Naive thymus-derived CD8-positive, alpha-beta T cell (primary cell): Measurements from ENCODE around the gene VEZT. TPM values are rescaled to one million over a fixed set of nuclear protein-coding genes. Genes with fewer than 3 reads are reported as not detected.

ENCODE experiments used
- ATAC-seq, 2 donors: fragments of 150-1000 bp; cut with Tn5 transposase in 1 of 2; sonication (Bioruptor Pico), chemical (Tn5 transposase) in 1 of 2; 1 replicate in 1 of 2; 2 replicates in 1 of 2; pipeline ENCODE4 v1.10.0; 2021; ENCODE audit warnings: mild to moderate bottlenecking in 2 of 2, moderate library complexity in 2 of 2
- POLR2A ChIA-PET: fragments of 350-600 bp; sonication (Branson Sonifier 250); formaldehyde crosslinking; loops from one replicate; lab custom pipeline; 2021; ENCODE audit warnings: antibody characterized with exemption; lab: Charles Lee
- DNase-seq, 10 donors: peaks; one replicate each; pipeline versions ENCODE4 v3.0.0 to v3.0.0-alpha.2; 2020 to 2022
- H3K27ac Mint-ChIP-seq, 10 donors: one replicate each; pipeline ENCODE4 v1.8.0; 2020 to 2022; ENCODE audit warnings: mild to moderate bottlenecking in 10 of 10, mixed read lengths in 10 of 10, moderate library complexity in 4 of 10, inconsistent platforms in 1 of 10
- H3K27me3 Mint-ChIP-seq, 5 donors: one replicate each; pipeline ENCODE4 v1.8.0; 2021 to 2022; ENCODE audit warnings: mixed read lengths in 5 of 5
- H3K36me3 Mint-ChIP-seq, 3 donors: one replicate each; pipeline ENCODE4 v1.8.0; 2020 to 2022; ENCODE audit warnings: mixed read lengths in 3 of 3, mild to moderate bottlenecking in 2 of 3, inconsistent platforms in 1 of 3
- H3K4me1 Mint-ChIP-seq, 4 donors: one replicate each; pipeline ENCODE4 v1.8.0; 2021 to 2022; ENCODE audit warnings: mixed read lengths in 4 of 4
- H3K4me3 Mint-ChIP-seq, 10 donors: one replicate each; pipeline ENCODE4 v1.8.0; 2020 to 2022; ENCODE audit warnings: mild to moderate bottlenecking in 10 of 10, mixed read lengths in 10 of 10, moderate library complexity in 6 of 10, inconsistent platforms in 1 of 10
- H3K9me3 Mint-ChIP-seq, 9 donors: one replicate each; pipeline ENCODE4 v1.8.0; 2020 to 2022; ENCODE audit warnings: mixed read lengths in 9 of 9, mild to moderate bottlenecking in 3 of 9, inconsistent platforms in 1 of 9, moderate library complexity in 1 of 9
- polyA plus RNA-seq, 3 donors: library from polyadenylated mRNA; unstranded; fragments of 300-500 nt; fragmentation: Illumina TruSeq; gene quantifications; one replicate each; pipeline ENCODE4 v1.2.3, GENCODE V29; 2021
- total RNA-seq, 8 experiments: library from RNA in 2 of 8; stranded (reverse) in 2 of 8; gene quantifications; one replicate each; pipeline ENCODE4 v1.2.3 and lab custom pipeline; 2021 to 2026

Gene VEZT
- total and polyA plus RNA-seq, 5 experiments from 2014 or later, result 17.4 to 44.8 (median 22.7) TPM

DNA sequence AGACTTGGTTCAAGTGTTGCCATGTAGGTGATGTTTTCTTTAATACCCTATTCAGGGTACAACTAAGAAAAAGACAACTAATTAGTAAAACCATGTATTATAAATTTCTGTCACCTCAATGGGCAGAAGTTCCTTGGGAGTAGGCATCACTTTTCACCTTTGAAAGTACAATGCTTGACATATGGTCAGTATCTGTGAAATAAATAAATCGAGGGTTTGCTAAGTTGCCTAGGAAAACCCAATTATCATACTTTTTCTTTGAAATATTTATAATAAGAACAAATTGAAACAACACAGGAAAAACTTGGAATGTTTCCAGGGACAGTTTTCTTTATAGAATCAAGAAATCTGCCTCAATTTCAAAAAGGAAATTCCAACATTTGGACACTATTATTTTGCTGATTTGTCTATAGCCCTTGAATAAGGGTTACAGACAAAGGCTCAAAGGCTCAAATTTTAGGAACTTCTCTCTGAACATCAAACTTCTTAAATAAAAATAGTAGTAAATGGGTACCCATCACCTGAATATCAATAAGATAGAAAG lies 14.0 kb upstream of the VEZT start:
- H3K9me3 Mint-ChIP-seq, result no peaks in the 10 kb centered on the region
- DNase-seq (no peak), ATAC-seq (no peak)
- peaks cover 6 to 21% (median 13%) of the 10 kb centered on the region in 4 donors for H3K4me1 Mint-ChIP-seq
- POLR2A ChIA-PET, result no interaction called here
- no peaks in the 10 kb centered on the region for H3K27me3 Mint-ChIP-seq
- no peak overlapping the region for H3K27ac Mint-ChIP-seq
- no peak overlapping the region for H3K4me3 Mint-ChIP-seq
- H3K36me3 Mint-ChIP-seq, result no peaks in the 10 kb centered on the region

DNA sequence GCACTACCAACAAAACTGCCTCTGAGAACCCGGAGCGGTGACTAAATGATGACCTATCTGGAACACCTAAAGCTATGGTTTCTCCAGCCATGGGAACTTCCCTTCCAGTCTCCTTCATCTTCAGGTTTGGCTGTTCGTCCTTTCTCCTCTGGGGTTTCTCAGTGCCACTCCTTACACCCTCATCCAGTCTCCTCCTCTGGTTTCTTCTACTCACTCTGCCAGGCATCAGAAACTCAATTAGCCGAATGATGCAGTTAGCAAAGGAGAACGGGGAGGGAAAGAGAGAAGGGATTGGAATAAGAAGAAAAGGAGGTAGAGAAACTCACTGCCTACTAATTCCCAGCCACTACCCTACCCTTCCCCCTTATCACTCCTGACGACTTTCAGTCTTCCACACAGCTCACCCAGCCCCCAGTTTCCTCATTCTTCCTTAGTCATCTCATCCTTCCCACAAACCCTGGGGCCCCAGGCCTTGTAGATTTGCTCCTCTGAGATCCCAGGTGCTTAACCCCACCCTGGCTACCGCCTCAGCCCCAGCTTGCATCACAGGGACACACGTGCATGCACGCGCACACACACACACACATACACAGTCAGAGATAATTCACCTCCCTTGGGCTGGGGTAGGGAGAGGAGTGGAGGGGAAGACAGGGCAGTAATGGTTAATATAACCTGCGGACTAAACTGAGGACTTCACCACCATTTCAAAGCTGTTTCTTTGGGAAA lies 13.3 kb upstream of the VEZT start:
- no peaks in the 10 kb centered on the region for H3K9me3 Mint-ChIP-seq
- POLR2A ChIA-PET, result no interaction called here
- H3K27ac Mint-ChIP-seq, result peak overlapping the region in 1 of 10 donors; percentile 6
- no peak for DNase-seq
- peaks cover 6 to 21% (median 13%) of the 10 kb centered on the region in 4 donors for H3K4me1 Mint-ChIP-seq
- no peak for ATAC-seq
- H3K27me3 Mint-ChIP-seq, result no peaks in the 10 kb centered on the region
- H3K36me3 Mint-ChIP-seq, result no peaks in the 10 kb centered on the region
- peak overlapping the region in 1 of 10 donors; percentile 46 for H3K4me3 Mint-ChIP-seq

DNA sequence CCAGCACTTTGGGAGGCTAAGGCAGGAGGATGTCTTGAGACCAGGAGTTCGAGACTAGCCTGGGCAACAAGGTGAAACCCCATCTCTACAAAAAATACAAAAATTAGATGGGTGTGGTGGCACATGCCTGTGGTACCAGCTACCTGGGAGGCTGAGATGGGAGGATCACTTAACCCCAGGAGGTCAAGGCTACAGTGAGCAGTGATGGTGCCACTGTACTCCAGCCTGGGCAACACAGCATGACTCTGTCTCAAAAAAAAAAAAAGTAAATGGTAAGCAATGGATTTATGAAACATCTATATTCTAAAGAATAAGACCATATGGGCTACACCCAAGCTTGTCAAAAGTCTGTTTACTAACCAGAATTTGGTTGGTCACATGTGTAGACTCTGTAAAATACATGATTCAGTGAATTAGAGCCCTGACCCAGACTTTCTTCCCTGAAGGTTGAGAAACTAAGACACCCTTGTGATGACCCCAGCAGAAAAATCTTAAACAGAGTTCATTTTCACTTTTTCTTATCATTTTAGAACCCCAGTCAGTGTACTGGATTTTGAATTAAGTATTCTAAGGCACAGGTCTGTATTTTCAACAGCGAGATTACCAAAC lies 12.5 kb upstream of the VEZT start:
- peaks cover 6 to 21% (median 13%) of the 10 kb centered on the region in 4 donors for H3K4me1 Mint-ChIP-seq
- no peak overlapping the region for H3K4me3 Mint-ChIP-seq
- no peak overlapping the region for H3K27ac Mint-ChIP-seq
- no peaks in the 10 kb centered on the region for H3K9me3 Mint-ChIP-seq
- ATAC-seq, result no peak
- H3K36me3 Mint-ChIP-seq, result no peaks in the 10 kb centered on the region
- peaks cover 0 to 2% (median 0%) of the 10 kb centered on the region in 5 donors for H3K27me3 Mint-ChIP-seq
- POLR2A ChIA-PET, result no interaction called here
- DNase-seq, result no peak

DNA sequence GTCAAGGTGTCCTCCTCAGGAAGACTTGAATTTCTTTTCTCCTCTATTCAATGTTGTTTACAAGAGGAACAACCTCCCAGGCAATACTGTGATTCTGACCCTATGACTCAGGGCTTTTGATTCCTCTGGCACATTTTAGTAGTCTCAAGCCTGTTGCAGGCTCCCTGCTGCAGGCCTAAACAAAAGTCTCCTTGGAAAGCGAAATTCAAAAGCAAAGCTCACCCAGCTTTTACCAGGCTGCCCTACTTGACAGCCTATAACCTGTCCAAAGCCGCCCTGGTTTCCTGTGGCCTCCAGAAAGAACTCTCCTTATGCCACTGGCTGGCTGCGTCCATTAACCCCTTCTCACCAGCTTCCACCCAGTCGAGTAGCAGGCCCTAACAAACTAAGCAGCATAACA lies 11.9 kb upstream of the VEZT start:
- no peaks in the 10 kb centered on the region for H3K9me3 Mint-ChIP-seq
- POLR2A ChIA-PET, result no interaction called here
- H3K4me1 Mint-ChIP-seq, result peaks cover 6 to 21% (median 13%) of the 10 kb centered on the region in 4 donors
- H3K27ac Mint-ChIP-seq, result peak overlapping the region in 1 of 10 donors; percentile 75
- H3K27me3 Mint-ChIP-seq, result peaks cover 0 to 2% (median 0%) of the 10 kb centered on the region in 5 donors
- no peak overlapping the region for H3K4me3 Mint-ChIP-seq
- ATAC-seq (no peak), DNase-seq (no peak)
- H3K36me3 Mint-ChIP-seq, result no peaks in the 10 kb centered on the region

GRCh38 chr12:95206916-95207315 lies 10.7 kb upstream of the VEZT start:
- no peak for ATAC-seq
- Mint-ChIP-seq H3K27ac (no peak overlapping the region), H3K27me3 (peaks cover 0 to 2% (median 0%) of the 10 kb centered on the region in 5 donors), H3K9me3 (no peaks in the 10 kb centered on the region), H3K4me1 (peaks cover 6 to 17% (median 10%) of the 10 kb centered on the region in 4 donors), H3K36me3 (no peaks in the 10 kb centered on the region), H3K4me3 (no peak overlapping the region)
- no peak for DNase-seq
- POLR2A ChIA-PET, result interaction anchor here (1.6 kb wide), 1 partner anchor 10 kb away, joined by 3 read pairs; the partner anchor contains the start of genes FGD6 and VEZT

- DNase-seq (no peak), ATAC-seq (no peak)
- no peak overlapping the region for H3K27ac Mint-ChIP-seq
- POLR2A ChIA-PET, result interaction anchor here (1.6 kb wide), 1 partner anchor 10 kb away, joined by 3 read pairs; the partner anchor contains the start of genes FGD6 and VEZT
- no peaks in the 10 kb centered on the region for H3K9me3 Mint-ChIP-seq
- no peak overlapping the region for H3K4me3 Mint-ChIP-seq
- H3K4me1 Mint-ChIP-seq, result peaks cover 6 to 16% (median 10%) of the 10 kb centered on the region in 4 donors
- no peaks in the 10 kb centered on the region for H3K36me3 Mint-ChIP-seq
- peaks cover 0 to 2% (median 0%) of the 10 kb centered on the region in 5 donors for H3K27me3 Mint-ChIP-seq
Observed at GRCh38 chr12:95207407-95207806, 10.2 kb upstream of the VEZT start.

DNA sequence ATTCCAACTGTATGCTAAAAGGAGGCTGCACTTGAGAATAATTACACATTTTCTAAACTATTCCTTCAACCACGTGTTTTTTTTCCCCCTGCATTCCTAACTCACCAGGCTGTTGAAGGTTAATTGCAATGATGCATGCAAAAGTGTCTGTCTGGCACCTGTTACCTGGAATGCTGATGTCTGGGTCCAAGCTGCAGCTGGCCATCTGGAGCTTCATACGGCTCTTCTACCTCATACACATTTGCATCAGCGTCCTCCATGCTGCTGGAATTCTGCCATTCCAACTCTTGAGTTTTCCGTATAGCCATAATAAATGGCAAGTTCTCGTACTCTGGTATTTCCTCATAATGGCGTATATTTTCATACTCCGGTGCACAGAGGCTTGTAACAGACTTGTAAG lies 8.9 kb upstream of the VEZT start:
- H3K9me3 Mint-ChIP-seq, result no peaks in the 10 kb centered on the region
- no peak overlapping the region for H3K4me3 Mint-ChIP-seq
- H3K27me3 Mint-ChIP-seq, result peaks cover 0 to 2% (median 0%) of the 10 kb centered on the region in 5 donors
- ATAC-seq (no peak), DNase-seq (no peak)
- no peaks in the 10 kb centered on the region for H3K36me3 Mint-ChIP-seq
- no peak overlapping the region for H3K27ac Mint-ChIP-seq
- POLR2A ChIA-PET, result interaction anchor here (0.6 kb wide), 1 partner anchor 8 kb away, joined by 3 read pairs; no protein-coding TSS in a partner anchor
- H3K4me1 Mint-ChIP-seq, result peaks cover 0 to 6% (median 2%) of the 10 kb centered on the region in 4 donors

DNA sequence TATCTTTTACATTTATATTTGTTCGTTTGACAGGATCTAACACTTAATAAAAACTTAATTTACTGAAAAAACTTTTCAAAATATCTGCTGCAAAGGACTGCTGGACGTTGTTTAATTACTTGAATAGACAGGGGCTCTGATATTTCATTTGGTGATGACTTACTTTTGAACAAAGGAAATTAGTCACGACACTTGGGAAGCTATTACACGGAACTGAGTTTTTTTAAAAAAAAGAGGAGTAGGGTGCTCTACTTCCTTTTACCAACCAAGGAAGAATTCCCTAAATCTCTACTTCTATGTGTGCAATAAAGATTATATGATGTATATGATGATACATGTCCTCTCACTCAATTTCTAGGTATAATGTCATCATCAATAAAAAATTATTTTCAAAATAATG lies 5.0 kb upstream of the VEZT start:
- peaks cover 0 to 2% (median 0%) of the 10 kb centered on the region in 3 donors for H3K36me3 Mint-ChIP-seq

GRCh38 chr12:95213119-95213518 lies 4.5 kb upstream of the VEZT start:
- Mint-ChIP-seq H3K4me3 (no peak overlapping the region), H3K27ac (no peak overlapping the region), H3K36me3 (peaks cover 0 to 4% (median 0%) of the 10 kb centered on the region in 3 donors), H3K4me1 (peaks cover 5 to 12% (median 8%) of the 10 kb centered on the region in 4 donors), H3K27me3 (peaks cover 0 to 8% (median 4%) of the 10 kb centered on the region in 5 donors), H3K9me3 (no peaks in the 10 kb centered on the region)
- POLR2A ChIA-PET, result no interaction called here
- ATAC-seq, result no peak
- no peak for DNase-seq

More for the DNA sequence above, 5.0 kb upstream of the VEZT start:
- ATAC-seq (no peak), DNase-seq (no peak)
- Mint-ChIP-seq H3K27ac (no peak overlapping the region), H3K4me3 (no peak overlapping the region), H3K9me3 (no peaks in the 10 kb centered on the region), H3K4me1 (peaks cover 5 to 11% (median 7%) of the 10 kb centered on the region in 4 donors), H3K27me3 (peaks cover 0 to 8% (median 4%) of the 10 kb centered on the region in 5 donors)
- POLR2A ChIA-PET, result no interaction called here

DNA sequence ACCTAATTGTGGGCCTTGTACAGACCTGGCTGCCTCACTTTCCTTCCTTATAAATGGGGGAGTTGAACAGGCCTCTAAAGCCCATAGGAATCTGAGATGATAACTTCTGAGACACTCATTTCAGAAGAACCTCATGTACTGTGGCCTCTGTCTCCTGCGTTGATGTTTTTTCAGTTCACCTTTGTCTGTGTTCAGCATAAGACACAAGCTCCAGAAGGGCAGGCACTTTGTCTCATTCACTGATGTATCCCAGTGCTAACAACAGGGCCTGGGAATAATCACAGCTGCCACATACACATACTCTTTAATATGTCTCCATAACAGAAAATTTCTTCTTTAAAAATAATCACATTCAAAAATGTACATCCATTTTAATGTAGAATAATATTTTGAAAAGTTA lies 3.7 kb upstream of the VEZT start:
- Mint-ChIP-seq H3K4me3 (no peak overlapping the region), H3K4me1 (peaks cover 8 to 18% (median 14%) of the 10 kb centered on the region in 4 donors), H3K36me3 (peaks cover 0 to 4% (median 0%) of the 10 kb centered on the region in 3 donors), H3K27ac (no peak overlapping the region), H3K27me3 (peaks cover 0 to 8% (median 4%) of the 10 kb centered on the region in 5 donors), H3K9me3 (no peaks in the 10 kb centered on the region)
- POLR2A ChIA-PET, result interaction anchor here (0.7 kb wide), 1 partner anchor 321 kb away, joined by 3 read pairs; no protein-coding TSS in a partner anchor
- no peak for DNase-seq
- no peak for ATAC-seq

GRCh38 chr12:95214466-95214865 lies 3.1 kb upstream of the VEZT start:
- Mint-ChIP-seq H3K4me1 (peaks cover 8 to 24% (median 17%) of the 10 kb centered on the region in 4 donors), H3K4me3 (no peak overlapping the region), H3K27ac (no peak overlapping the region), H3K36me3 (peaks cover 0 to 4% (median 0%) of the 10 kb centered on the region in 3 donors), H3K9me3 (no peaks in the 10 kb centered on the region), H3K27me3 (peaks cover 0 to 8% (median 4%) of the 10 kb centered on the region in 5 donors)
- POLR2A ChIA-PET, result interaction anchor here (0.7 kb wide), 1 partner anchor 320 kb away, joined by 3 read pairs; no protein-coding TSS in a partner anchor
- DNase-seq, result no peak
- no peak for ATAC-seq

DNA sequence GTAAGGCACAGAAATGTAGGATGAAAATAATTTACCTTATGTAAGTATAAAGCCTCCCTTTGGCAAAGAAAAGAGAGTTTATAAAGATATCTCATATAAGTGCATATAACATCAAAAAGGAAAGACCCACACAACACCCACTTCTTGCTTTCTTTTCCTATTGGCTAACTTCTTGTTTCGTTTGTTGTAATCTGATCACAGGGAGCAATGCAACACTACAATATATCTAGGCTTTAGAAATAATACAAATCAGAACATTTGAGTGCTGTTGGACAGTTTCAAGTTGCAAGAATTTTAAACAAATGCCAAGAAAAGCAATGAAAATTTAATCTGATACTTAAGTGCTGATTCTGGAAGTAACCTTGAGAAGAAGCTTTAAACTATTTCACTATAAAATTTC lies 1.7 kb upstream of the VEZT start:
- Mint-ChIP-seq H3K27me3 (peaks cover 0 to 8% (median 4%) of the 10 kb centered on the region in 5 donors), H3K27ac (peak overlapping the region in 3 of 10 donors; percentile 44 to 93 (median 69)), H3K4me1 (peaks cover 13 to 34% (median 23%) of the 10 kb centered on the region in 4 donors), H3K9me3 (no peaks in the 10 kb centered on the region), H3K4me3 (peak overlapping the region; percentile 84 to 100 (median 97)), H3K36me3 (peaks cover 0 to 4% (median 0%) of the 10 kb centered on the region in 3 donors)
- ATAC-seq (no peak), DNase-seq (no peak)
- POLR2A ChIA-PET, result interaction anchor here (0.6 to 2.7 kb wide), 4 partner anchors 7 to 680 kb away, joined by 3 to 30 read pairs (median 4); partner anchors contain the start of gene METAP2
